H9 (cell line): ENCODE measurements around the gene KPTN. TPM values are rescaled to one million over a fixed set of nuclear protein-coding genes. Genes with fewer than 3 reads are reported as not detected.

Source experiments
- DNase-seq: peaks from one replicate; pipeline ENCODE4 v3.0.0-alpha.2; 2017
- H2AFZ ChIP-seq: one replicate; pipeline ENCODE4 v1.6.1; 2013; ENCODE audit warnings: mild to moderate bottlenecking, low read length, control low read depth, moderate library complexity
- H2AK5ac ChIP-seq: 2 replicates; pipeline ENCODE4 v1.6.1; 2013; ENCODE audit warnings: low read length, control low read depth, mixed read lengths; ENCODE audit not compliant: insufficient read length
- H2BK120ac ChIP-seq: one replicate; pipeline ENCODE4 v1.6.1; 2013; ENCODE audit warnings: low read depth, mild to moderate bottlenecking, low read length, control low read depth, inconsistent platforms; ENCODE audit not compliant: poor library complexity, severe bottlenecking
- H2BK12ac ChIP-seq: 2 replicates; pipeline ENCODE4 v1.6.1; 2013; ENCODE audit warnings: low read length, control low read depth, mixed read lengths, low read depth; ENCODE audit not compliant: insufficient read length
- H2BK15ac ChIP-seq: 2 replicates; pipeline ENCODE4 v1.6.1; 2013; ENCODE audit warnings: low read depth, low read length, control low read depth
- H2BK20ac ChIP-seq: one replicate; pipeline ENCODE4 v1.6.1; 2013; ENCODE audit warnings: low read depth, mild to moderate bottlenecking, low read length, control low read depth, inconsistent platforms; ENCODE audit not compliant: poor library complexity, severe bottlenecking
- H2BK5ac ChIP-seq: 2 replicates; pipeline ENCODE4 v1.6.1; 2013; ENCODE audit warnings: low read length, control low read depth, mixed read lengths; ENCODE audit not compliant: insufficient read length
- H3K14ac ChIP-seq: 2 replicates; pipeline ENCODE4 v1.6.1; 2013; ENCODE audit warnings: low read length, control low read depth; ENCODE audit not compliant: insufficient read depth
- H3K18ac ChIP-seq: 2 replicates; pipeline ENCODE4 v1.6.1; 2013; ENCODE audit warnings: low read depth, mild to moderate bottlenecking, mixed read lengths, low read length, control low read depth; ENCODE audit not compliant: insufficient read length
- H3K23ac ChIP-seq: 2 replicates; pipeline ENCODE4 v1.6.1; 2013; ENCODE audit warnings: low read length, control low read depth, mixed read lengths, low read depth; ENCODE audit not compliant: insufficient read length
- H3K23me2 ChIP-seq: 2 replicates; pipeline ENCODE4 v1.6.1; 2013; ENCODE audit warnings: low read depth, mild to moderate bottlenecking, mixed read lengths, low read length, control low read depth; ENCODE audit not compliant: insufficient read length, poor library complexity, severe bottlenecking
- H3K27ac ChIP-seq: 2 replicates; pipeline ENCODE4 v1.5.1; 2013; ENCODE audit warnings: low read length, control low read depth, mixed read lengths, low read depth; ENCODE audit not compliant: insufficient read length
- H3K27me3 ChIP-seq: 2 replicates; pipeline ENCODE4 v1.6.1; 2013; ENCODE audit warnings: low read length, control low read depth, inconsistent platforms; ENCODE audit not compliant: insufficient read depth
- H3K4ac ChIP-seq: 2 replicates; pipeline ENCODE4 v1.6.1; 2013; ENCODE audit warnings: low read depth, mild to moderate bottlenecking, control low read depth, inconsistent platforms, low read length, moderate library complexity
- H3K4me1 ChIP-seq: 2 replicates; pipeline ENCODE4 v1.6.1; 2013; ENCODE audit warnings: low read length, control low read depth, inconsistent platforms; ENCODE audit not compliant: insufficient read depth
- H3K4me2 ChIP-seq: 2 replicates; pipeline ENCODE4 v1.6.1; 2013; ENCODE audit warnings: low read length, control low read depth, mixed read lengths; ENCODE audit not compliant: insufficient read length, insufficient read depth
- H3K56ac ChIP-seq: 2 replicates; pipeline ENCODE4 v1.6.1; 2013; ENCODE audit warnings: low read depth, mild to moderate bottlenecking, mixed read lengths, low read length, control low read depth; ENCODE audit not compliant: insufficient read length
- H3K79me1 ChIP-seq: 2 replicates; pipeline ENCODE4 v1.6.1; 2013; ENCODE audit warnings: low read depth, mild to moderate bottlenecking, moderate library complexity, low read length, control low read depth, inconsistent platforms; ENCODE audit not compliant: insufficient read depth, poor library complexity, severe bottlenecking
- H3K79me2 ChIP-seq: 2 replicates; pipeline ENCODE4 v1.6.1; 2013; ENCODE audit warnings: low read length, control low read depth, inconsistent platforms; ENCODE audit not compliant: insufficient read depth
- H3K9ac ChIP-seq: 2 replicates; pipeline ENCODE4 v1.6.1; 2013; ENCODE audit warnings: low read length, control low read depth, mixed read lengths; ENCODE audit not compliant: insufficient read length; ENCODE audit errors: extremely low read depth
- H3K9me3 ChIP-seq: one replicate; pipeline ENCODE4 v1.6.1; 2013; ENCODE audit warnings: low read depth, low read length, inconsistent platforms; ENCODE audit not compliant: control insufficient read depth
- H3T11ph ChIP-seq: one replicate; pipeline ENCODE4 v1.6.1; 2013; ENCODE audit warnings: mild to moderate bottlenecking, low read length, control low read depth, inconsistent platforms
- H4K20me1 ChIP-seq: one replicate; pipeline ENCODE4 v1.6.1; 2013; ENCODE audit not compliant: control insufficient read depth, insufficient read length, insufficient read depth
- H4K5ac ChIP-seq: 2 replicates; pipeline ENCODE4 v1.6.1; 2013; ENCODE audit warnings: low read depth, mild to moderate bottlenecking, mixed read lengths, low read length, control low read depth; ENCODE audit not compliant: insufficient read length
- H4K8ac ChIP-seq: replicated peaks from 2 replicates; pipeline ENCODE4 v1.6.1; 2013; ENCODE audit warnings: low read length, control low read depth, mixed read lengths, low read depth; ENCODE audit not compliant: insufficient read length
- H4K91ac ChIP-seq: 2 replicates; pipeline ENCODE4 v1.6.1; 2013; ENCODE audit warnings: low read depth, mild to moderate bottlenecking, moderate library complexity, mixed read lengths, low read length, control low read depth; ENCODE audit not compliant: insufficient read length
- H3K27ac Mint-ChIP-seq, 3 experiments: 2 replicates in 2 of 3; 3 replicates in 1 of 3; pipeline ENCODE4 v1.8.0; 2020 to 2021; ENCODE audit warnings: mixed read lengths in 3 of 3, mild to moderate bottlenecking in 1 of 3, moderate library complexity in 1 of 3
- H3K27me3 Mint-ChIP-seq: 2 replicates; pipeline ENCODE4 v1.8.0; 2021; ENCODE audit warnings: low read depth, mild to moderate bottlenecking, moderate library complexity, mixed read lengths
- H3K36me3 Mint-ChIP-seq, 3 experiments: 2 replicates in 2 of 3; 3 replicates in 1 of 3; pipeline ENCODE4 v1.8.0; 2020 to 2021; ENCODE audit warnings: low read depth in 3 of 3, mixed read lengths in 3 of 3; ENCODE audit not compliant: insufficient read depth in 1 of 3
- H3K4me1 Mint-ChIP-seq, 2 experiments: 2 replicates each; pipeline ENCODE4 v1.8.0; 2020; ENCODE audit warnings: mixed read lengths in 2 of 2
- H3K4me3 Mint-ChIP-seq, 2 experiments: 2 replicates in 1 of 2; 3 replicates in 1 of 2; pipeline ENCODE4 v1.8.0; 2020 to 2021; ENCODE audit warnings: mild to moderate bottlenecking in 2 of 2, mixed read lengths in 2 of 2, moderate library complexity in 1 of 2
- H3K9me3 Mint-ChIP-seq, 2 experiments: 2 replicates in 1 of 2; 3 replicates in 1 of 2; pipeline ENCODE4 v1.8.0; 2020; ENCODE audit warnings: mild to moderate bottlenecking in 2 of 2, mixed read lengths in 2 of 2, moderate library complexity in 1 of 2
- WGBS: extraction: QIAGEN DNeasy Blood & Tissue Kit; methylation state at CpG from one replicate; pipeline ENCODE4 v1.1.7; 2013; ENCODE audit warnings: missing lambda C conversion rate, low lambda C conversion rate, mixed read lengths; ENCODE audit not compliant: insufficient read length; ENCODE audit errors: extremely low coverage; 5-methylcytosine and 5-hydroxymethylcytosine counted together
- total RNA-seq: library from RNA; stranded (reverse); gene quantifications from 2 replicates; pipeline ENCODE4 v1.2.1, GENCODE V29; 2021
- TF ChIP-seq, protein P1 (sequence below): fragments of 200-600 bp; sonication (generic); conservative IDR thresholded peaks from 3 replicates; pipeline ENCODE4 v1.8.0; 2021; ENCODE audit warnings: antibody characterized with exemption, mild to moderate bottlenecking

KPTN gene
- total RNA-seq, 1 experiment from 2014 or later = 35.4 TPM

DNA sequence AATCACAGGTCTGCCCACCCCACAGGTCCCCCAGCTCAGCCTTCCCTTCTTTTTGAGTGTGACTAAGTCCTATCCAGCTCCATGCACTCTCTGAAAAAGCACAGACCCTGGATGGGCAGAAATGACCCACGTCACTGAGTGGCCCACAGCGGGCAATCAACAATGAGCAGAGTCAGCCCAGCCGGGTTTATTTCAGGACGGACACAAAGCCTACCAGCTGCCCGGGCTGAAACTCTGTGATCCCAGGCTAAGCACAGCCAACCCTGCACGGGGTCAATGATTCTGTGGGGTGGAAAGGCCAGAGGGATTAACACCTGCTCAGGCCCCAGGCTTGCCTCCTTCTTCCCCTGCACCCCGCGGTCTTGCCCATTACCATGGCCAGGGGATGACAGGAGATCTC lies 22.4 kb upstream of the KPTN start:
- Histone ChIP-seq H2BK15ac (no peak overlapping the region), H4K8ac (no peak overlapping the region), H3K9ac (no peak overlapping the region), H2BK120ac (no peak overlapping the region), H4K20me1 (no peaks in the 10 kb centered on the region), H2BK12ac (no peak overlapping the region), H3K23me2 (no peaks in the 10 kb centered on the region), H3K56ac (no peak overlapping the region), H3K4me2 (no peak overlapping the region), H3K27ac (no peak overlapping the region), H2BK5ac (no peak overlapping the region), H3K4me1 (no peaks in the 10 kb centered on the region), H3K18ac (no peak overlapping the region), H3K79me2 (no peaks in the 10 kb centered on the region; the same call in 1 of the 2 replicates), H3K9me3 (no peaks in the 10 kb centered on the region), H2AK5ac (no peak overlapping the region), H4K91ac (no peak overlapping the region), H3K27me3 (no peaks in the 10 kb centered on the region), H3T11ph (no peak overlapping the region), H3K79me1 (peaks cover 5% of the 10 kb centered on the region), H3K23ac (no peak overlapping the region), H2AFZ (no peak overlapping the region), H2BK20ac (no peak overlapping the region), H3K14ac (no peak overlapping the region), H4K5ac (no peak overlapping the region), H3K4ac (no peak overlapping the region)
- Mint-ChIP-seq H3K9me3 (no peaks in the 10 kb centered on the region), H3K4me3 (no peak overlapping the region), H3K36me3 (peaks cover 0 to 13% (median 13%) of the 10 kb centered on the region in 3 experiments; a peak in 5 of 7 replicates), H3K4me1 (peaks cover 6 to 8% of the 10 kb centered on the region in 2 experiments; a peak in 3 of 4 replicates), H3K27me3 (no peaks in the 10 kb centered on the region), H3K27ac (peak overlapping the region in 1 of 3 experiments; percentile 68; a peak in 2 of 7 replicates)
- no peak for DNase-seq
- TF ChIP-seq, protein P1, sequence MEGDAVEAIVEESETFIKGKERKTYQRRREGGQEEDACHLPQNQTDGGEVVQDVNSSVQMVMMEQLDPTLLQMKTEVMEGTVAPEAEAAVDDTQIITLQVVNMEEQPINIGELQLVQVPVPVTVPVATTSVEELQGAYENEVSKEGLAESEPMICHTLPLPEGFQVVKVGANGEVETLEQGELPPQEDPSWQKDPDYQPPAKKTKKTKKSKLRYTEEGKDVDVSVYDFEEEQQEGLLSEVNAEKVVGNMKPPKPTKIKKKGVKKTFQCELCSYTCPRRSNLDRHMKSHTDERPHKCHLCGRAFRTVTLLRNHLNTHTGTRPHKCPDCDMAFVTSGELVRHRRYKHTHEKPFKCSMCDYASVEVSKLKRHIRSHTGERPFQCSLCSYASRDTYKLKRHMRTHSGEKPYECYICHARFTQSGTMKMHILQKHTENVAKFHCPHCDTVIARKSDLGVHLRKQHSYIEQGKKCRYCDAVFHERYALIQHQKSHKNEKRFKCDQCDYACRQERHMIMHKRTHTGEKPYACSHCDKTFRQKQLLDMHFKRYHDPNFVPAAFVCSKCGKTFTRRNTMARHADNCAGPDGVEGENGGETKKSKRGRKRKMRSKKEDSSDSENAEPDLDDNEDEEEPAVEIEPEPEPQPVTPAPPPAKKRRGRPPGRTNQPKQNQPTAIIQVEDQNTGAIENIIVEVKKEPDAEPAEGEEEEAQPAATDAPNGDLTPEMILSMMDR = no peak
- no CpG with 5 or more reads among the region's 8 CpGs for WGBS
